ENCODE data around the gene OGFOD3. TPM values are rescaled to one million over a fixed set of nuclear protein-coding genes. Genes with fewer than 3 reads are reported as not detected.

The OGFOD3 gene
- total and polyA plus RNA-seq, 8 donors, result 10.5 to 30.4 (median 17.4) TPM

DNA sequence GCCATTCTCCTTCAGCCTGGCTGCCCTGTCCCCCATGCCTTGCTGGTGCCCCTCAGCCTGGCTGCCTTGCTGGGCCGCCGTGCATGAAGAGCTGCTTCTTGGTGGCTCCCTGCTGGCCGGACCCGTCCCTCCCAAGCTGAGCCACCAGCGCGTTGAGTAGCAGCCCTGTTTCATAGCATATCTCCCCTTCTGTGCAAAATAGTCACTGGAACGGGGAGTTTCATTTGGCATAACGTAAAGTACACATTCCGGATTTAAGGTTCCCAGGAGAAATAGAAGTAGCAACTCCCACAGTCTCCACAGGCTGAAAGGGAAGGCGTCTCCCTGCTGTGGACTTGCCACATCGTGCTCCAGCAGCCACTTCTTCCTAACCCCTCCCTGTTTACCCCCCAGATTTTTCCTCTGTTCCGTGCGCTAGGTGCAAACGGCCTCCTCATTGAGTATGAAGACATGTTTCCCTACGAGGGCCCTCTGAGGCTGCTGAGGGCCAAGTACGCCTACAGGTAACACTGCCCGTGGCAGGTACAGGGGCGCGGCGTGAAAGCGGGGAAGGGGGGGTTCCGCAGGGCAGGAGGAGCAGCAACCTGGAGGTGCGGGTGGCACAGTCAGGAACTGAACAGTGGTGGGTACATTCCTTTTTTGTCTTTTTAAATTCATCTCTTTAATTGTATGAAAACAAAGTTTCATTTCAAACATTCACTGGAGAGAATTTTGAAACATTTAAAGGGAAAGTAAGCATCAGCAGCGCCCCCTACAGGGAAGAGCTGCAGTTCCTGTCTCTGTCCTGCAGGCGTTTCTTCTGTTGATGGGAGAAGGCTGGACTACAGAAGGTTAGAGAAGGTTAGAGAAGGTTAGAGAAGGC is 5.8 kb upstream of the OGFOD3 start:
- 83 to 87% (median 86%) methylated on average over 25 of the region's 25 CpGs for WGBS, 5 donors
- intact Hi-C loops (cut with DNase I; ENCODE audit: low total_unique reads), result no loop called here
- no peak for TF ChIP-seq POLR2A (IDR thresholded peaks at IDR 0.05)
- TF ChIP-seq, protein P1, sequence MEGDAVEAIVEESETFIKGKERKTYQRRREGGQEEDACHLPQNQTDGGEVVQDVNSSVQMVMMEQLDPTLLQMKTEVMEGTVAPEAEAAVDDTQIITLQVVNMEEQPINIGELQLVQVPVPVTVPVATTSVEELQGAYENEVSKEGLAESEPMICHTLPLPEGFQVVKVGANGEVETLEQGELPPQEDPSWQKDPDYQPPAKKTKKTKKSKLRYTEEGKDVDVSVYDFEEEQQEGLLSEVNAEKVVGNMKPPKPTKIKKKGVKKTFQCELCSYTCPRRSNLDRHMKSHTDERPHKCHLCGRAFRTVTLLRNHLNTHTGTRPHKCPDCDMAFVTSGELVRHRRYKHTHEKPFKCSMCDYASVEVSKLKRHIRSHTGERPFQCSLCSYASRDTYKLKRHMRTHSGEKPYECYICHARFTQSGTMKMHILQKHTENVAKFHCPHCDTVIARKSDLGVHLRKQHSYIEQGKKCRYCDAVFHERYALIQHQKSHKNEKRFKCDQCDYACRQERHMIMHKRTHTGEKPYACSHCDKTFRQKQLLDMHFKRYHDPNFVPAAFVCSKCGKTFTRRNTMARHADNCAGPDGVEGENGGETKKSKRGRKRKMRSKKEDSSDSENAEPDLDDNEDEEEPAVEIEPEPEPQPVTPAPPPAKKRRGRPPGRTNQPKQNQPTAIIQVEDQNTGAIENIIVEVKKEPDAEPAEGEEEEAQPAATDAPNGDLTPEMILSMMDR (IDR thresholded peaks at IDR 0.05), result peak in 2 of 7 experiments; percentile 60 to 62
- Histone ChIP-seq H3K27ac (no peak overlapping the region), H3K4me1 (peaks cover 0 to 11% (median 6%) of the 10 kb centered on the region in 4 donors), H3K4me3 (no peak overlapping the region), H3K27me3 (no peaks in the 10 kb centered on the region), H3K36me3 (peaks cover 10 to 43% (median 22%) of the 10 kb centered on the region in 4 donors), H3K9me3 (peaks cover 0 to 7% (median 3%) of the 10 kb centered on the region in 4 donors)
- peak; percentile 45 to 54 for DNase-seq

DNA sequence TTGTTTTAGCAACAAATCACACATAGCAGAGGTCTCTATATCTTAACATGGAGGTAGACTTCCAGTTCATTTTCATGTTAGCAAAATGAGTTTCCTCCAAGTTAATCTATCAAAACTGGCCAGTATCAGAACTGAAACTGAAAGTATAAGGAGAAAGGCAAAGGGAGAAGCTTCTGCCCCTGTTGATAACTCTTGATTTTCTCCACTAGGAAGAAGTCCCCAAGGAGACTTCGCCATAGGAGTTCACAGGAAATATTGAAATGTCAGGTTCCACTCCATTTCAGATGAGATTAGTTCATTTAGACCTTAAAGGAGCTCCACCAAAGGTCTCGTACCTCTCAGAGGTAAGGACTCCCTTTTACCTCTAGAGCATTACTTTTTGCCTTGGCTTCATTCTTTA is 1.2 kb upstream of the OGFOD3 start:
- Histone ChIP-seq H3K9me3 (peaks cover 0 to 7% (median 3%) of the 10 kb centered on the region in 4 donors), H3K27ac (peak overlapping the region in 2 of 5 donors; percentile 93), H3K4me1 (peaks cover 6 to 34% (median 23%) of the 10 kb centered on the region in 4 donors), H3K36me3 (peaks cover 10 to 35% (median 18%) of the 10 kb centered on the region in 4 donors), H3K4me3 (peak overlapping the region in 3 of 4 donors; percentile 74 to 92 (median 86)), H3K27me3 (no peaks in the 10 kb centered on the region)
- TF ChIP-seq POLR2AphosphoS5 (IDR thresholded peaks at IDR 0.05) (no peak), POLR2A (IDR thresholded peaks at IDR 0.05) (no peak), EP300 (IDR thresholded peaks at IDR 0.05) (no peak)
- TF ChIP-seq, protein P1 (IDR thresholded peaks at IDR 0.05), result no peak
- no peak for DNase-seq
- intact Hi-C loops (cut with DNase I; ENCODE audit: low total_unique reads), result no loop called here
- 66 to 84% (median 79%) methylated on average over 2 of the region's 2 CpGs for WGBS, 5 donors

DNA sequence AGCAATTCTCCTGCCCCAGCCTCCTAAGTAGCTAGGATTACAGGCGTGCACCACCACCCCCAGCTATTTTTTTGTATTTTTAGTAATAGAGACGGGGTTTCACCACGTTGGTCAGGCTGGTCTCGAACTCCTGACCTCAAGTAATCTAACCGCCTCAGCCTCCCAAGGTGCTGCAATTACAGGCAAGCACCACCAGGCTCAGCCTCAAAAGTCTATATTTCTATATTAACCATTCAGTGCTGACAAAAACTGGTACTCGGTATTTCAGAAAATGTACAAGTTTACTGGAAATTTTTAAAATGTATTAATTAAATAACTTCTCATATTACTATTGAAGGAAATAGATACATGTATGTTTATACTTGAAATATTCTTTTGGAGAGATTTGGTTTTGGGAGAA is 1.6 kb downstream of the OGFOD3 start:
- Histone ChIP-seq H3K36me3 (peaks cover 10 to 28% (median 25%) of the 10 kb centered on the region in 4 donors), H3K9me3 (no peaks in the 10 kb centered on the region), H3K4me1 (peaks cover 6 to 37% (median 27%) of the 10 kb centered on the region in 4 donors), H3K4me3 (no peak overlapping the region), H3K27ac (no peak overlapping the region), H3K27me3 (no peaks in the 10 kb centered on the region)
- intact Hi-C loops (cut with DNase I; ENCODE audit: low total_unique reads), result no loop called here
- no peak for TF ChIP-seq POLR2A (IDR thresholded peaks at IDR 0.05)
- TF ChIP-seq, protein P1 (IDR thresholded peaks at IDR 0.05), result no peak
- TF ChIP-seq EP300 (IDR thresholded peaks at IDR 0.05), result no peak
- no peak for TF ChIP-seq POLR2AphosphoS5 (IDR thresholded peaks at IDR 0.05)
- WGBS, 5 donors, result 83 to 92% (median 91%) methylated on average over 6 of the region's 6 CpGs
- no peak for DNase-seq

DNA sequence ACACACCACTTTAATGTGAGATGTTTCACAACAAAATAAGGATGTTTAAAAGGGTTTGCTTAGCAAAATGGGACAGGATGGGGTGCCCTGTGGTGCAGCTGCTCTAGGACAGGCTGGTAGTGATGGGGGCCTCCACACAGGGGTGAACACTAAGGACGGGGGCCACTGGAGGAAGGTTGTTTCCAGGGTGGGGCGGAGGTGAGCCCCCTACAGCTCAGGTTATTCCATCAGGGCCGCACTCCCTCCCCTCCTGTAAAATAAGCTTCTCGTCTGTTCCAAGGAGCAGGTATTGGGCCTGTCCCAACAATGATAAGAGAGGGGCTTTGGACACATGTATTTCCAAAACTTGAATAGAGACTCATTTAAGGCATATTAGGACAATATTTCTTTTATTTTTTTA is 2.1 kb downstream of the OGFOD3 start:
- DNase-seq, result no peak
- intact Hi-C loops (cut with DNase I; ENCODE audit: low total_unique reads), result no loop called here
- Histone ChIP-seq H3K9me3 (no peaks in the 10 kb centered on the region), H3K27ac (no peak overlapping the region), H3K4me3 (no peak overlapping the region), H3K4me1 (peaks cover 6 to 37% (median 27%) of the 10 kb centered on the region in 4 donors), H3K36me3 (peaks cover 4 to 27% (median 20%) of the 10 kb centered on the region in 4 donors), H3K27me3 (no peaks in the 10 kb centered on the region)
- no peak for TF ChIP-seq EP300 (IDR thresholded peaks at IDR 0.05)
- TF ChIP-seq POLR2AphosphoS5 (IDR thresholded peaks at IDR 0.05), result no peak
- no peak for TF ChIP-seq POLR2A (IDR thresholded peaks at IDR 0.05)
- TF ChIP-seq, protein P1 (IDR thresholded peaks at IDR 0.05), result no peak
- 92 to 99% (median 93%) methylated on average over 4 of the region's 4 CpGs for whole genome bisulfite sequencing, 5 donors

Measured in stomach (tissue), 9 donors.